Measurements from ENCODE around the gene BMP8A.
A peak's percentile ranks its signal among the peaks of the same experiment; 100 is the strongest.

The BMP8A gene

DNA sequence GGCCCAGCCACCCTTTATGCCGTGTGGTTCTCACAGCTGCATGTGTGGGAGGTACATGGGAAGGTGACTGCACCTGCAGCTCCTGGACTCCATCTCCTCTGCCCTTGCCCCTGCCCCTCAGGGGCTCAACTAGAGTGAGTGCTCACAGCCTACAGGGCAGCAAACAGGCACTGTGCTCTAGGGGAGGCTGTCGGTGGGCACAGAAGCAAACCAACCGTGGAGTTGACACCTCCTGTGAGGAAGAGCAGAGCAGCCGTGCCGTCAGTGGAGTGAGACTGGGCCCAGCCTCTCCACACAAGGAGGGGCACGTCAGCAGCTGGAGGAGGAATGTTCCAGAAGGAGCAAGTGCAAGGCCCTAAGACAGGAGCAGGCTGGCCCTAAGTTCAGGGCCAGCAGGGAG, 32.7 kb downstream of the BMP8A start:
- ChIA-PET POLR2A (no interaction called here), CTCF (interaction anchor here (1.1 kb wide), 1 partner anchor 14 kb away, joined by 4 read pairs; no protein-coding TSS in a partner anchor)
- Histone ChIP-seq H3K9me3 (ENCODE audit: control insufficient read depth, insufficient read depth, low read depth, low read length) (no peaks in the 10 kb centered on the region), H3K36me3 (ENCODE audit: control insufficient read depth in 2 of 2, insufficient read depth in 1 of 2, low read length in 2 of 2) (peaks cover 0 to 24% of the 10 kb centered on the region in 2 experiments; a peak in 1 of 3 replicates), H3K4me1 (ENCODE audit: control insufficient read depth, insufficient read depth, low read length) (no peaks in the 10 kb centered on the region), H3K4me3 (ENCODE audit: low read depth, low read length) (no peak overlapping the region), H3K27ac (ENCODE audit: extremely low read depth, low read depth, low read length) (no peak overlapping the region)
- TF ChIP-seq, protein P1, sequence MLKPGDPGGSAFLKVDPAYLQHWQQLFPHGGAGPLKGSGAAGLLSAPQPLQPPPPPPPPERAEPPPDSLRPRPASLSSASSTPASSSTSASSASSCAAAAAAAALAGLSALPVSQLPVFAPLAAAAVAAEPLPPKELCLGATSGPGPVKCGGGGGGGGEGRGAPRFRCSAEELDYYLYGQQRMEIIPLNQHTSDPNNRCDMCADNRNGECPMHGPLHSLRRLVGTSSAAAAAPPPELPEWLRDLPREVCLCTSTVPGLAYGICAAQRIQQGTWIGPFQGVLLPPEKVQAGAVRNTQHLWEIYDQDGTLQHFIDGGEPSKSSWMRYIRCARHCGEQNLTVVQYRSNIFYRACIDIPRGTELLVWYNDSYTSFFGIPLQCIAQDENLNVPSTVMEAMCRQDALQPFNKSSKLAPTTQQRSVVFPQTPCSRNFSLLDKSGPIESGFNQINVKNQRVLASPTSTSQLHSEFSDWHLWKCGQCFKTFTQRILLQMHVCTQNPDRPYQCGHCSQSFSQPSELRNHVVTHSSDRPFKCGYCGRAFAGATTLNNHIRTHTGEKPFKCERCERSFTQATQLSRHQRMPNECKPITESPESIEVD (tag by site-specific recombination; IDR thresholded peaks at IDR 0.05), result no peak
- no peak for TF ChIP-seq ZBTB17 (tag by site-specific recombination; IDR thresholded peaks at IDR 0.05)
- TF ChIP-seq ZNF692 (tag by site-specific recombination; IDR thresholded peaks at IDR 0.05), result no peak
- TF ChIP-seq ZNF37A (tag by site-specific recombination; IDR thresholded peaks at IDR 0.05), result no peak
- no peak for TF ChIP-seq ZSCAN23 (tag by site-specific recombination; IDR thresholded peaks at IDR 0.05)
- no peak for TF ChIP-seq ZNF501 (tag by site-specific recombination; IDR thresholded peaks at IDR 0.05)
- no peak for TF ChIP-seq HOXA7 (CRISPR knock-in tag; IDR thresholded peaks at IDR 0.05; ENCODE audit: borderline replicate concordance)
- no peak for TF ChIP-seq ZNF48 (tag by site-specific recombination; IDR thresholded peaks at IDR 0.05)
- TF ChIP-seq PRDM1 (tag by site-specific recombination; IDR thresholded peaks at IDR 0.05), result no peak
- no peak for TF ChIP-seq ZBTB48 (tag by site-specific recombination; IDR thresholded peaks at IDR 0.05)

DNA sequence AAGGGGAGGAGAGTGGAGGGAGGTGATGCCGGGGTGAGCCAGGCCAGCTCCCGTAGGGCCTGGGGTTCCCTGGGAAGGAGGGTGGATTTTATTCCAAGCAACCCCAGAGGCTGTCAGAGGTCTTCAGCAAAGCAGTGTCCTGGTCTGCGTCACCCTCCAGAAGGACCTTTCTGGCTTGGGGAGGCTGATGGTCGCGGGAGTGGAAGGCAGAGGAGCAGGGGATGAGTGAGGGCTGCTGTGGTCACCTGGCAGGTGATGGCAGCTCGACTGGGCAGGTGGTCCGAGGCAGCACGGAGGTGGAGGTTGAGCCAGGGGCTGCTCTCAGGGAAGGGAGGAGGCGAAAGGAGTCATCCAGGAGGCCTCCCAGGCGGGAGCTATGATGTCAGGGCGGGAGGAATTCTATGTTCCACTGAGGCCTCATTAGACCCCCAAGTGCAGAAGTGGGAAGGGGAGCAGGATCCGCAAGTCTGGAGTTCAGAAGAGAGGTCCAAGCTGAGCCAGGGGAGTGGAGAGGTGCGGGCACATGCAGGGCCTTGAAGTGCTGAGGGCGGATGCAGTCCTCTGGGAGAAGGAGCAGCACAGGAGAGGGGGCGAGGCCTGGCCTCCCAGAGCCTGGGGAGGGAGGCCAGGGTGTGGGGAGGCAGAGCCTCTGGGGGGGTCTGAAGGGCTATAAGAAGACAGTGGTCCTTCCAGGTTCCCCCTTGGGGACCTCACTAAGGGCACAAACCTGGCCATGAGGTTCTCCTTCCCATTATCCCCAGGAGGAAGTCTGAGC, 33.3 kb downstream of the BMP8A start:
- ChIA-PET POLR2A (no interaction called here), CTCF (interaction anchor here (1.1 kb wide), 1 partner anchor 13 kb away, joined by 4 read pairs; no protein-coding TSS in a partner anchor)
- no peak overlapping the region for H3K4me3 ChIP-seq (ENCODE audit: low read depth, low read length)
- H3K4me1 ChIP-seq (ENCODE audit: control insufficient read depth, insufficient read depth, low read length), result no peaks in the 10 kb centered on the region
- TF ChIP-seq GLIS2 (tag by site-specific recombination; IDR thresholded peaks at IDR 0.05), result peak; percentile 15; the same call in 1 of the 2 replicates
- TF ChIP-seq ZNF571 (tag by site-specific recombination; IDR thresholded peaks at IDR 0.05), result no peak
- TF ChIP-seq GLIS1 (tag by site-specific recombination; IDR thresholded peaks at IDR 0.05), result peak; percentile 54
- no peak overlapping the region for H3K27ac ChIP-seq (ENCODE audit: extremely low read depth, low read depth, low read length)
- no peaks in the 10 kb centered on the region for H3K9me3 ChIP-seq (ENCODE audit: control insufficient read depth, insufficient read depth, low read depth, low read length)
- peaks cover 0 to 28% of the 10 kb centered on the region in 2 experiments; a peak in 1 of 3 replicates for H3K36me3 ChIP-seq (ENCODE audit: control insufficient read depth in 2 of 2, insufficient read depth in 1 of 2, low read length in 2 of 2)

- peaks cover 0 to 35% of the 10 kb centered on the region in 2 experiments; a peak in 1 of 3 replicates for H3K36me3 ChIP-seq (ENCODE audit: control insufficient read depth in 2 of 2, insufficient read depth in 1 of 2, low read length in 2 of 2)
- ChIA-PET POLR2A (no interaction called here), CTCF (interaction anchor here (0.6 to 1.2 kb wide), 2 partner anchors 13 to 432 kb away, joined by 5 to 9 read pairs; no protein-coding TSS in a partner anchor)
- H3K9me3 ChIP-seq (ENCODE audit: control insufficient read depth, insufficient read depth, low read depth, low read length), result no peaks in the 10 kb centered on the region
- no peaks in the 10 kb centered on the region for H3K4me1 ChIP-seq (ENCODE audit: control insufficient read depth, insufficient read depth, low read length)
- H3K27ac ChIP-seq (ENCODE audit: extremely low read depth, low read depth, low read length), result no peak overlapping the region
- no peak overlapping the region for H3K4me3 ChIP-seq (ENCODE audit: low read depth, low read length)
- TF ChIP-seq GLIS1 (tag by site-specific recombination; IDR thresholded peaks at IDR 0.05), result 0 out of 2 replicates have a peak, but pooled peaks have one; percentile 1
- TF ChIP-seq, protein P2, sequence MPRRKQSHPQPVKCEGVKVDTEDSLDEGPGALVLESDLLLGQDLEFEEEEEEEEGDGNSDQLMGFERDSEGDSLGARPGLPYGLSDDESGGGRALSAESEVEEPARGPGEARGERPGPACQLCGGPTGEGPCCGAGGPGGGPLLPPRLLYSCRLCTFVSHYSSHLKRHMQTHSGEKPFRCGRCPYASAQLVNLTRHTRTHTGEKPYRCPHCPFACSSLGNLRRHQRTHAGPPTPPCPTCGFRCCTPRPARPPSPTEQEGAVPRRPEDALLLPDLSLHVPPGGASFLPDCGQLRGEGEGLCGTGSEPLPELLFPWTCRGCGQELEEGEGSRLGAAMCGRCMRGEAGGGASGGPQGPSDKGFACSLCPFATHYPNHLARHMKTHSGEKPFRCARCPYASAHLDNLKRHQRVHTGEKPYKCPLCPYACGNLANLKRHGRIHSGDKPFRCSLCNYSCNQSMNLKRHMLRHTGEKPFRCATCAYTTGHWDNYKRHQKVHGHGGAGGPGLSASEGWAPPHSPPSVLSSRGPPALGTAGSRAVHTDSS (tag by site-specific recombination; IDR thresholded peaks at IDR 0.05), result no peak
Measured at GRCh38 chr1:39525366-39526165, 34.1 kb downstream of the BMP8A start.

Measured in HEK293 (cell line).